ENCODE data around the gene APOH. TPM values are rescaled to one million over a fixed set of nuclear protein-coding genes. Genes with fewer than 3 reads are reported as not detected.
A peak's percentile ranks its signal among the peaks of the same experiment; 100 is the strongest.

APOH gene
- total and polyA plus RNA-seq, 2 of the 13 experiments (the other 11 are each of a cell fraction or from before 2014, with no cell fraction given) = 4,846 to 5,748 TPM

DNA sequence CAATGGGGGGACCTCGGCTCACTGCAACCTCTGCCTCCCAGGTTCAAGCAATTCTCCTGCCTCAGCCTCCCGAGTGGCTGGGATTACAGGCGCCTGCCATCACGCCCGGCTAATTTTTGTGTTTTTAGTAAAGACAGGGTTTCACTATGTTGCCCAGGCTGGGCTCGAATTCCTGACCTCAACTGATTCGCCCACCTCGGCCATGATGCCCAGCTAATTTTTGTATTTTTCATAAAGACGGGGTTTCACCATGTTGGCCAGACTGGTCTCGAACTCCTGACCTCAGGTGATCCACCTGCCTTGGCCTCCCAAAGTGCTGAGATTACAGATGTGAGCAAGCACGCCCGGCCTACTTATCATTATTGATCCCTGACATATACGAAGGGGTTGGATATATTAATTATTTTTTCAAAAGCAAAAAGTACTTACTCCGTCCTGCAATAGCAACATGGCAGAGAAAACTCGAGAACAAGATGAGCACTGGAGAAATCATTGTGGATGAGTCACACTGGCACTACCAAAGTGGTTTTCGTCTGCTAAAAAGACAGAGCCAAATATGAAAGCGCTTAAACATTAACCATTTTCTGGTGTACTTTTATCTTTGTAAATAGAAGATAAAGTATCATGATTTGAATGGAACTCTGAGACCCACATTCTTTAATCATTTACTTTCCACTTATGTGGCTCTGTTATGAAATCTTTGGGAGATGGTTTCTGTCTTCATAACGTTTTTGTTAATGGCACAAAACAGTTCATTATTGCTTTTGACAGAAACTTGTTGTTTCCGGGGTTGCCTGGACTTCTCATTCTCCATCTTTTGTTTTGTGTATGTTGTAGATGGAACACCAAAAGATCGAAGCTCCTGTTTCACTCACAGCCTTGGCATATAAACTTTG lies at the start of gene APOH (continued):
- TF ChIP-seq, protein P1, sequence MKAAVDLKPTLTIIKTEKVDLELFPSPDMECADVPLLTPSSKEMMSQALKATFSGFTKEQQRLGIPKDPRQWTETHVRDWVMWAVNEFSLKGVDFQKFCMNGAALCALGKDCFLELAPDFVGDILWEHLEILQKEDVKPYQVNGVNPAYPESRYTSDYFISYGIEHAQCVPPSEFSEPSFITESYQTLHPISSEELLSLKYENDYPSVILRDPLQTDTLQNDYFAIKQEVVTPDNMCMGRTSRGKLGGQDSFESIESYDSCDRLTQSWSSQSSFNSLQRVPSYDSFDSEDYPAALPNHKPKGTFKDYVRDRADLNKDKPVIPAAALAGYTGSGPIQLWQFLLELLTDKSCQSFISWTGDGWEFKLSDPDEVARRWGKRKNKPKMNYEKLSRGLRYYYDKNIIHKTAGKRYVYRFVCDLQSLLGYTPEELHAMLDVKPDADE (CRISPR knock-in tag; IDR thresholded peaks at IDR 0.05) = no peak
- TF ChIP-seq NR2F1 (CRISPR knock-in tag; IDR thresholded peaks at IDR 0.05) (peak in 1 of 2 experiments; percentile 30; a peak in 1 of 4 replicates), FOXO4 (CRISPR knock-in tag; conservative IDR thresholded peaks at IDR 0.05) (no peak), ZSCAN21 (CRISPR knock-in tag; IDR thresholded peaks at IDR 0.05; ENCODE audit: borderline replicate concordance) (no peak), ZBTB21 (CRISPR knock-in tag; IDR thresholded peaks at IDR 0.05) (no peak), ZFP90 (CRISPR knock-in tag; IDR thresholded peaks at IDR 0.05; ENCODE audit: borderline replicate concordance) (peak; percentile 80; the same call in 1 of the 2 replicates), TFDP2 (CRISPR knock-in tag; IDR thresholded peaks at IDR 0.05) (no peak), ZGPAT (CRISPR knock-in tag; IDR thresholded peaks at IDR 0.05) (peak; percentile 81), TAF1 (CRISPR knock-in tag; IDR thresholded peaks at IDR 0.05) (peak; percentile 74), MYNN (CRISPR knock-in tag; IDR thresholded peaks at IDR 0.05; ENCODE audit: low read depth) (no peak), TCF7 (IDR thresholded peaks at IDR 0.05; ENCODE audit: low read depth) (peak; percentile 73), BHLHE40 (IDR thresholded peaks at IDR 0.05; ENCODE audit: low read length) (no peak), ZNF597 (CRISPR knock-in tag; IDR thresholded peaks at IDR 0.05) (no peak), PHF5A (CRISPR knock-in tag; IDR thresholded peaks at IDR 0.05; ENCODE audit: low read depth, unreplicated experiment) (peak; percentile 82), MBNL3 (CRISPR knock-in tag; conservative IDR thresholded peaks at IDR 0.05) (no peak), ZFP1 (CRISPR knock-in tag; IDR thresholded peaks at IDR 0.05) (no peak; the same call in 1 of the 2 replicates), BRD4 (CRISPR knock-in tag; IDR thresholded peaks at IDR 0.05) (peak; percentile 73; the same call in 1 of the 2 replicates)
- TF ChIP-seq, protein P2, sequence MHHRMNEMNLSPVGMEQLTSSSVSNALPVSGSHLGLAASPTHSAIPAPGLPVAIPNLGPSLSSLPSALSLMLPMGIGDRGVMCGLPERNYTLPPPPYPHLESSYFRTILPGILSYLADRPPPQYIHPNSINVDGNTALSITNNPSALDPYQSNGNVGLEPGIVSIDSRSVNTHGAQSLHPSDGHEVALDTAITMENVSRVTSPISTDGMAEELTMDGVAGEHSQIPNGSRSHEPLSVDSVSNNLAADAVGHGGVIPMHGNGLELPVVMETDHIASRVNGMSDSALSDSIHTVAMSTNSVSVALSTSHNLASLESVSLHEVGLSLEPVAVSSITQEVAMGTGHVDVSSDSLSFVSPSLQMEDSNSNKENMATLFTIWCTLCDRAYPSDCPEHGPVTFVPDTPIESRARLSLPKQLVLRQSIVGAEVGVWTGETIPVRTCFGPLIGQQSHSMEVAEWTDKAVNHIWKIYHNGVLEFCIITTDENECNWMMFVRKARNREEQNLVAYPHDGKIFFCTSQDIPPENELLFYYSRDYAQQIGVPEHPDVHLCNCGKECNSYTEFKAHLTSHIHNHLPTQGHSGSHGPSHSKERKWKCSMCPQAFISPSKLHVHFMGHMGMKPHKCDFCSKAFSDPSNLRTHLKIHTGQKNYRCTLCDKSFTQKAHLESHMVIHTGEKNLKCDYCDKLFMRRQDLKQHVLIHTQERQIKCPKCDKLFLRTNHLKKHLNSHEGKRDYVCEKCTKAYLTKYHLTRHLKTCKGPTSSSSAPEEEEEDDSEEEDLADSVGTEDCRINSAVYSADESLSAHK (CRISPR knock-in tag; IDR thresholded peaks at IDR 0.05; ENCODE audit: borderline replicate concordance) = no peak; the same call in 1 of the 2 replicates
- TF ChIP-seq, protein P3, sequence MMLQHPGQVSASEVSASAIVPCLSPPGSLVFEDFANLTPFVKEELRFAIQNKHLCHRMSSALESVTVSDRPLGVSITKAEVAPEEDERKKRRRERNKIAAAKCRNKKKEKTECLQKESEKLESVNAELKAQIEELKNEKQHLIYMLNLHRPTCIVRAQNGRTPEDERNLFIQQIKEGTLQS (CRISPR knock-in tag; IDR thresholded peaks at IDR 0.05) = peak; percentile 86

Measured in HepG2 (cell line).